Effector memory CD8-positive, alpha-beta T cell (primary cell): ENCODE measurements around the gene MAGOHB.
"Not testable (repeated sequence)": the region's sequence is repeated elsewhere in the genome, so short reads cannot be mapped to it uniquely, and the experiment has no call there.

Experiments used
- ATAC-seq: fragments of 150-1000 bp; cut with Tn5 transposase; replicated peaks from 2 replicates; pipeline ENCODE4 v1.10.0; 2021; ENCODE audit warnings: mild to moderate bottlenecking, moderate library complexity
- DNase-seq, 3 experiments: peaks; one replicate each; pipeline ENCODE4 v3.0.0; 2021
- H3K27ac Mint-ChIP-seq, 2 donors: one replicate each; pipeline ENCODE4 v1.8.0; 2022; ENCODE audit warnings: mild to moderate bottlenecking in 2 of 2, mixed read lengths in 2 of 2, moderate library complexity in 2 of 2
- H3K27me3 Mint-ChIP-seq, 2 donors: one replicate each; pipeline ENCODE4 v1.8.0; 2022; ENCODE audit warnings: mixed read lengths in 2 of 2
- H3K36me3 Mint-ChIP-seq: one replicate; pipeline ENCODE4 v1.8.0; 2022; ENCODE audit warnings: mild to moderate bottlenecking, moderate library complexity, mixed read lengths; ENCODE audit not compliant: insufficient read depth
- H3K4me1 Mint-ChIP-seq, 2 donors: one replicate each; pipeline ENCODE4 v1.8.0; 2022; ENCODE audit warnings: low read depth in 2 of 2, mixed read lengths in 2 of 2
- H3K4me3 Mint-ChIP-seq, 2 donors: one replicate each; pipeline ENCODE4 v1.8.0; 2022; ENCODE audit warnings: mild to moderate bottlenecking in 2 of 2, mixed read lengths in 2 of 2, moderate library complexity in 2 of 2
- H3K9me3 Mint-ChIP-seq, 2 donors: one replicate each; pipeline ENCODE4 v1.8.0; 2022; ENCODE audit warnings: mixed read lengths in 2 of 2

MAGOHB gene

GRCh38 chr12:10624605-10625004, 11.2 kb upstream of the MAGOHB start:
- no peaks in the 10 kb centered on the region for H3K4me1 Mint-ChIP-seq
- ATAC-seq (no peak), DNase-seq (no peak)
- H3K36me3 Mint-ChIP-seq, result peaks cover 7% of the 10 kb centered on the region
- no peak overlapping the region for H3K27ac Mint-ChIP-seq
- no peaks in the 10 kb centered on the region for H3K9me3 Mint-ChIP-seq
- H3K27me3 Mint-ChIP-seq, result no peaks in the 10 kb centered on the region
- H3K4me3 Mint-ChIP-seq, result no peak overlapping the region

GRCh38 chr12:10623131-10623530, 9.7 kb upstream of the MAGOHB start:
- Mint-ChIP-seq H3K27me3 (no peaks in the 10 kb centered on the region), H3K4me3 (no peak overlapping the region), H3K27ac (peak overlapping the region in 1 of 2 donors; percentile 44), H3K36me3 (peaks cover 4% of the 10 kb centered on the region), H3K4me1 (no peaks in the 10 kb centered on the region), H3K9me3 (no peaks in the 10 kb centered on the region)
- no peak for ATAC-seq
- DNase-seq, result no peak

GRCh38 chr12:10621278-10621677, 7.9 kb upstream of the MAGOHB start:
- Mint-ChIP-seq H3K9me3 (no peaks in the 10 kb centered on the region), H3K27ac (peak overlapping the region in 1 of 2 donors; percentile 23), H3K27me3 (no peaks in the 10 kb centered on the region), H3K36me3 (no peaks in the 10 kb centered on the region), H3K4me1 (no peaks in the 10 kb centered on the region), H3K4me3 (no peak overlapping the region)
- ATAC-seq (no peak), DNase-seq (no peak)

- no peaks in the 10 kb centered on the region for H3K4me1 Mint-ChIP-seq
- no peaks in the 10 kb centered on the region for H3K27me3 Mint-ChIP-seq
- no peaks in the 10 kb centered on the region for H3K9me3 Mint-ChIP-seq
- no peaks in the 10 kb centered on the region for H3K36me3 Mint-ChIP-seq
- no peak overlapping the region for H3K4me3 Mint-ChIP-seq
- no peak for DNase-seq
- H3K27ac Mint-ChIP-seq, result no peak overlapping the region
- no peak for ATAC-seq
Measured at GRCh38 chr12:10620078-10620779, 6.8 kb upstream of the MAGOHB start.

- no peak overlapping the region for H3K27ac Mint-ChIP-seq
- no peak overlapping the region for H3K4me3 Mint-ChIP-seq
- H3K36me3 Mint-ChIP-seq, result peaks cover 9% of the 10 kb centered on the region
- H3K27me3 Mint-ChIP-seq, result no peaks in the 10 kb centered on the region
- no peaks in the 10 kb centered on the region for H3K9me3 Mint-ChIP-seq
- H3K4me1 Mint-ChIP-seq, result peaks cover under 1 to 4% of the 10 kb centered on the region in 2 donors
- ATAC-seq (no peak), DNase-seq (no peak)
Measured at GRCh38 chr12:10618338-10618987, 5.1 kb upstream of the MAGOHB start.

GRCh38 chr12:10617863-10618262, 4.5 kb upstream of the MAGOHB start:
- no peak for ATAC-seq
- Mint-ChIP-seq H3K4me3 (no peak overlapping the region), H3K36me3 (peaks cover 15% of the 10 kb centered on the region), H3K9me3 (no peaks in the 10 kb centered on the region), H3K27me3 (no peaks in the 10 kb centered on the region), H3K4me1 (peaks cover 6 to 9% of the 10 kb centered on the region in 2 donors), H3K27ac (no peak overlapping the region)
- DNase-seq, result no peak

- H3K4me1 Mint-ChIP-seq, result peaks cover 17 to 24% of the 10 kb centered on the region in 2 donors
- no peaks in the 10 kb centered on the region for H3K9me3 Mint-ChIP-seq
- peaks cover 29% of the 10 kb centered on the region for H3K36me3 Mint-ChIP-seq
- no peaks in the 10 kb centered on the region for H3K27me3 Mint-ChIP-seq
- DNase-seq, result no peak
- H3K27ac Mint-ChIP-seq, result no peak overlapping the region
- no peak for ATAC-seq
- no peak overlapping the region for H3K4me3 Mint-ChIP-seq
Measured at GRCh38 chr12:10615532-10615931, 2.1 kb upstream of the MAGOHB start.

- no peak for ATAC-seq
- no peaks in the 10 kb centered on the region for H3K27me3 Mint-ChIP-seq
- peaks cover 17 to 24% of the 10 kb centered on the region in 2 donors for H3K4me1 Mint-ChIP-seq
- DNase-seq, result no peak
- H3K27ac Mint-ChIP-seq, result peak overlapping the region; percentile 100
- no peaks in the 10 kb centered on the region for H3K9me3 Mint-ChIP-seq
- peaks cover 39% of the 10 kb centered on the region for H3K36me3 Mint-ChIP-seq
- peak overlapping the region; percentile 97 to 98 for H3K4me3 Mint-ChIP-seq
Measured at GRCh38 chr12:10614056-10614370, 604 bp upstream of the MAGOHB start.

- Mint-ChIP-seq H3K36me3 (peaks cover 46% of the 10 kb centered on the region), H3K4me1 (peaks cover 17 to 24% of the 10 kb centered on the region in 2 donors)
Measured at GRCh38 chr12:10612984-10613348, 443 bp downstream of the MAGOHB start.

GRCh38 chr12:10612110-10612509, 1.3 kb downstream of the MAGOHB start:
- DNase-seq (no peak), ATAC-seq (no peak)
- peaks cover 17 to 26% of the 10 kb centered on the region in 2 donors for H3K4me1 Mint-ChIP-seq
- peak overlapping the region; percentile 97 to 98 for H3K4me3 Mint-ChIP-seq
- H3K36me3 Mint-ChIP-seq, result peaks cover 53% of the 10 kb centered on the region
- no peaks in the 10 kb centered on the region for H3K9me3 Mint-ChIP-seq
- H3K27me3 Mint-ChIP-seq, result no peaks in the 10 kb centered on the region
- peak overlapping the region; percentile 100 for H3K27ac Mint-ChIP-seq

More at GRCh38 chr12:10612984-10613348, 443 bp downstream of the MAGOHB start:
- ATAC-seq (peak; percentile 6), DNase-seq (peak in 1 of 3 experiments; percentile 8)
- Mint-ChIP-seq H3K4me3 (peak overlapping the region; percentile 97 to 98), H3K9me3 (no peaks in the 10 kb centered on the region), H3K27ac (peak overlapping the region; percentile 100), H3K27me3 (no peaks in the 10 kb centered on the region)

GRCh38 chr12:10611258-10611657, 2.2 kb downstream of the MAGOHB start:
- ATAC-seq, H3K27me3 Mint-ChIP-seq, DNase-seq, H3K9me3 Mint-ChIP-seq: not testable (repeated sequence)
- peaks cover 17 to 27% of the 10 kb centered on the region in 2 donors for H3K4me1 Mint-ChIP-seq
- H3K4me3 Mint-ChIP-seq, result peak overlapping the region; percentile 97 to 98
- H3K27ac Mint-ChIP-seq, result peak overlapping the region; percentile 100
- H3K36me3 Mint-ChIP-seq, result peaks cover 58% of the 10 kb centered on the region

- H3K4me3 Mint-ChIP-seq, result no peak overlapping the region
- H3K27ac Mint-ChIP-seq, result no peak overlapping the region
- no peaks in the 10 kb centered on the region for H3K27me3 Mint-ChIP-seq
- H3K9me3 Mint-ChIP-seq, result no peaks in the 10 kb centered on the region
- no peak for DNase-seq
- H3K36me3 Mint-ChIP-seq, result peaks cover 58% of the 10 kb centered on the region
- no peak for ATAC-seq
- H3K4me1 Mint-ChIP-seq, result peaks cover 17 to 27% of the 10 kb centered on the region in 2 donors
Measured at GRCh38 chr12:10610188-10610587, 3.2 kb downstream of the MAGOHB start.

GRCh38 chr12:10607885-10608458, 5.4 kb downstream of the MAGOHB start:
- Mint-ChIP-seq H3K4me1 (peaks cover 14 to 28% of the 10 kb centered on the region in 2 donors), H3K36me3 (peaks cover 44% of the 10 kb centered on the region), H3K4me3 (no peak overlapping the region), H3K9me3 (no peaks in the 10 kb centered on the region), H3K27me3 (no peaks in the 10 kb centered on the region), H3K27ac (peak overlapping the region in 1 of 2 donors; percentile 56)
- DNase-seq (no peak), ATAC-seq (no peak)

- Mint-ChIP-seq H3K4me3 (peak overlapping the region; percentile 68 to 73), H3K4me1 (peaks cover 10 to 44% of the 10 kb centered on the region in 2 donors), H3K27ac (peak overlapping the region; percentile 32 to 87), H3K9me3 (no peaks in the 10 kb centered on the region), H3K36me3 (peaks cover 14% of the 10 kb centered on the region), H3K27me3 (no peaks in the 10 kb centered on the region)
- DNase-seq, result no peak
- ATAC-seq, result no peak
Measured at GRCh38 chr12:10601860-10602259, 11.5 kb downstream of the MAGOHB start.
